ENCODE results near the gene NTM. TPM values are rescaled to one million over a fixed set of nuclear protein-coding genes. Genes with fewer than 3 reads are reported as not detected.

Gene NTM
- total and polyA plus RNA-seq, 2 of the 8 experiments (the other 6 are each of a cell fraction or from before 2014, with no cell fraction given): 13.4 to 20.0 TPM

- POLR2A ChIA-PET (ENCODE audit: partially characterized antibody): interaction anchor here (1.9 kb wide), 1 partner anchor 250 kb away, joined by 7 read pairs; no protein-coding TSS in a partner anchor
- Histone ChIP-seq H3K23ac (ENCODE audit: insufficient read length) (no peak overlapping the region), H4K8ac (ENCODE audit: extremely low read depth, insufficient read depth, low read length) (0 out of 2 replicates have a peak overlapping the region, but pooled peaks have one; percentile 1)
- TF ChIP-seq SIN3A (conservative IDR thresholded peaks at IDR 0.05 in 1 of 2, IDR thresholded peaks at IDR 0.05 in 1 of 2; ENCODE audit: low read depth in 1 of 2, low read length in 2 of 2): no peak
- no peak for TF ChIP-seq CHD2 (IDR thresholded peaks at IDR 0.05; ENCODE audit: low read length)
- TF ChIP-seq USF2 (IDR thresholded peaks at IDR 0.05; ENCODE audit: low read length): no peak
- no peak for TF ChIP-seq SP2 (IDR thresholded peaks at IDR 0.05; ENCODE audit: low read length)
- TF ChIP-seq TCF12 (IDR thresholded peaks at IDR 0.05; ENCODE audit: low read depth, low read length): no peak
- no peak for TF ChIP-seq GABPA (IDR thresholded peaks at IDR 0.05; ENCODE audit: borderline replicate concordance, insufficient read depth, low read length)
- TF ChIP-seq BACH1 (IDR thresholded peaks at IDR 0.05; ENCODE audit: low read length): no peak
- no peak for TF ChIP-seq NRF1 (IDR thresholded peaks at IDR 0.05; ENCODE audit: low read depth, low read length)
- no peak for TF ChIP-seq GTF2F1 (IDR thresholded peaks at IDR 0.05; ENCODE audit: borderline replicate concordance, low read depth, low read length)
- TF ChIP-seq CTCF (IDR thresholded peaks at IDR 0.05; ENCODE audit: control extremely low read depth in 1 of 3, insufficient read depth in 1 of 3, low read depth in 1 of 3, low read length in 3 of 3): no peak
Measured at GRCh38 chr11:131503017-131503416, 132.6 kb downstream of the NTM start.

More at GRCh38 chr11:131503017-131503416, 132.6 kb downstream of the NTM start:
- H4K5ac ChIP-seq (ENCODE audit: insufficient read length, low read depth, low read length): no peak overlapping the region
- no peak overlapping the region for H3K27ac ChIP-seq (ENCODE audit: low read depth, low read length)
- no peaks in the 10 kb centered on the region for H4K20me1 ChIP-seq (replicated peaks in 1 of 2; ENCODE audit: control insufficient read depth in 1 of 2, insufficient read depth in 2 of 2, low read length in 2 of 2)
- H3K79me2 ChIP-seq (ENCODE audit: control insufficient read depth in 1 of 2, insufficient read depth in 2 of 2, low read length in 2 of 2): no peaks in the 10 kb centered on the region
- H3K9me3 ChIP-seq (ENCODE audit: insufficient read depth in 2 of 2, low read depth in 1 of 2, low read length in 1 of 2): no peaks in the 10 kb centered on the region
- H2BK20ac ChIP-seq (ENCODE audit: low read length): no peak overlapping the region
- peak overlapping the region; percentile 12 for H4K91ac ChIP-seq (replicated peaks; ENCODE audit: insufficient read length, low read length)
- H3K18ac ChIP-seq (ENCODE audit: extremely low read depth, low read length): no peak overlapping the region; the same call in 1 of the 2 replicates
- peak overlapping the region; percentile 40; the same call in 1 of the 2 replicates for H2BK12ac ChIP-seq (ENCODE audit: low read depth, low read length)
- H3K4ac ChIP-seq (replicated peaks; ENCODE audit: insufficient read length, low read depth, low read length): no peak overlapping the region
- no peak overlapping the region for H3K4me2 ChIP-seq (ENCODE audit: insufficient read depth in 1 of 2, low read depth in 2 of 2, low read length in 2 of 2)
- no peaks in the 10 kb centered on the region for H3K36me3 ChIP-seq (ENCODE audit: control insufficient read depth in 2 of 4, insufficient read depth in 4 of 4, low read length in 3 of 4)
- no peak overlapping the region for H3K4me3 ChIP-seq (ENCODE audit: extremely low read depth in 1 of 4, insufficient read depth in 2 of 4, low read depth in 3 of 4, low read length in 4 of 4)
- H3K79me1 ChIP-seq (ENCODE audit: low read depth, low read length): no peaks in the 10 kb centered on the region
- H2AFZ ChIP-seq (ENCODE audit: low read length): no peak overlapping the region
- no peak overlapping the region for H3K9ac ChIP-seq (replicated peaks in 1 of 4; ENCODE audit: extremely low read depth in 1 of 4, low read depth in 3 of 4, low read length in 3 of 4)
- no peak for DNase-seq (ENCODE audit: low read depth in 1 of 2, low spot score in 2 of 2)
- WGBS, 2 experiments (ENCODE audit: extremely low coverage in 1 of 2, insufficient coverage in 1 of 2, insufficient read length in 1 of 2, insufficient replicate concordance in 2 of 2, low coverage in 1 of 2, low lambda C conversion rate in 2 of 2, missing lambda C conversion rate in 1 of 2): 81% methylated on average over 1 of the region's 1 CpG; no CpG with 5 or more reads in 1 of the 2 experiments
- peaks cover 3 to 8% (median 5%) of the 10 kb centered on the region in 4 experiments for H3K4me1 ChIP-seq (replicated peaks in 1 of 4; ENCODE audit: control insufficient read depth in 3 of 4, insufficient read depth in 4 of 4, low read length in 3 of 4)
- no peaks in the 10 kb centered on the region; a peak in 1 of 7 replicates for H3K27me3 ChIP-seq (replicated peaks in 1 of 4; ENCODE audit: control insufficient read depth in 3 of 4, extremely low read depth in 1 of 4, insufficient read depth in 3 of 4, low read length in 3 of 4)
- CTCF ChIA-PET (ENCODE audit: partially characterized antibody): interaction anchor here (0.6 to 6.7 kb wide), 15 partner anchors 8 to 478 kb away, joined by 3 to 43 read pairs (median 8); no protein-coding TSS in a partner anchor
- no peak overlapping the region for H3K14ac ChIP-seq (ENCODE audit: insufficient read length)
- H3K56ac ChIP-seq (replicated peaks; ENCODE audit: insufficient read length, low read depth, low read length): no peak overlapping the region
- no peak overlapping the region; the same call in 1 of the 2 replicates for H2BK5ac ChIP-seq (ENCODE audit: low read depth, low read length)
- FAIRE-seq: no peak
- H2BK15ac ChIP-seq (ENCODE audit: low read length): peak overlapping the region; percentile 88; the same call in 1 of the 2 replicates
- H3K23me2 ChIP-seq (ENCODE audit: low read depth, low read length): peaks cover 2% of the 10 kb centered on the region; the same call in 1 of the 2 replicates
- H2AK5ac ChIP-seq (ENCODE audit: low read depth, low read length): peak overlapping the region; percentile 70; the same call in 1 of the 2 replicates
- no peak overlapping the region for H2BK120ac ChIP-seq (replicated peaks; ENCODE audit: low read depth, low read length)
